H1 (cell line): ENCODE measurements around the gene MVP. TPM values are rescaled to one million over a fixed set of nuclear protein-coding genes. Genes with fewer than 3 reads are reported as not detected.

Source experiments
- CTCF ChIA-PET: fragments of 300-600 bp; sonication (Branson Sonifier 250); formaldehyde crosslinking; loops from one replicate; lab custom pipeline; 2021; ENCODE audit not compliant: partially characterized antibody; lab: Charles Lee
- POLR2A ChIA-PET: fragments of 300-600 bp; sonication (Branson Sonifier 250); formaldehyde crosslinking; loops from one replicate; lab custom pipeline; 2021; ENCODE audit warnings: inconsistent platforms; ENCODE audit not compliant: partially characterized antibody; lab: Charles Lee
- DNase-seq, 2 experiments: peaks; one replicate each; pipeline versions ENCODE4 v3.0.0 to v3.0.0-alpha.2; 2010 to 2022; ENCODE audit warnings: low spot score in 2 of 2, low read depth in 1 of 2, mixed read lengths in 1 of 2
- FAIRE-seq: peaks from 2 replicates; lab custom pipeline; 2011; peaks lifted over from hg19 to GRCh38; lab: Jason Lieb, UNC
- H2AFZ ChIP-seq: 2 replicates; pipeline ENCODE4 v1.8.1; 2012; ENCODE audit warnings: low read length, inconsistent platforms
- H2AK5ac ChIP-seq: 2 replicates; pipeline ENCODE4 v1.6.1; 2013; ENCODE audit warnings: low read depth, low read length
- H2BK120ac ChIP-seq: replicated peaks from 2 replicates; pipeline ENCODE3; 2013; ENCODE audit warnings: low read depth, low read length, inconsistent platforms
- H2BK12ac ChIP-seq: 2 replicates; pipeline ENCODE4 v1.6.1; 2013; ENCODE audit warnings: low read depth, low read length
- H2BK15ac ChIP-seq: 2 replicates; pipeline ENCODE4 v1.6.1; 2013; ENCODE audit warnings: low read length
- H2BK20ac ChIP-seq: 2 replicates; pipeline ENCODE4 v1.6.1; 2013; ENCODE audit warnings: low read length
- H2BK5ac ChIP-seq: 2 replicates; pipeline ENCODE4 v1.6.1; 2013; ENCODE audit warnings: low read depth, low read length
- H3K14ac ChIP-seq: 2 replicates; pipeline ENCODE4 v1.6.1; 2013; ENCODE audit warnings: inconsistent platforms; ENCODE audit not compliant: insufficient read length
- H3K18ac ChIP-seq: 2 replicates; pipeline ENCODE4 v1.6.1; 2013; ENCODE audit warnings: low read length; ENCODE audit errors: extremely low read depth
- H3K23ac ChIP-seq: 2 replicates; pipeline ENCODE4 v1.6.1; 2013; ENCODE audit warnings: inconsistent platforms; ENCODE audit not compliant: insufficient read length
- H3K23me2 ChIP-seq: 2 replicates; pipeline ENCODE4 v1.6.1; 2013; ENCODE audit warnings: low read depth, low read length
- H3K27ac ChIP-seq: 2 replicates; pipeline ENCODE4 v1.6.1; 2011; ENCODE audit warnings: low read depth, low read length, inconsistent platforms
- H3K27me3 ChIP-seq, 4 experiments: replicated peaks in 1 of 4; 1 replicate in 1 of 4; 2 replicates in 3 of 4; pipeline versions ENCODE4 v1.6.1 to v1.8.1; 2011 to 2013; ENCODE audit warnings: low read length in 3 of 4, mild to moderate bottlenecking in 3 of 4, inconsistent platforms in 2 of 4, mixed read lengths in 2 of 4, moderate library complexity in 1 of 4; ENCODE audit not compliant: control insufficient read depth in 3 of 4, insufficient read depth in 3 of 4; ENCODE audit errors: extremely low read depth in 1 of 4
- H3K36me3 ChIP-seq, 4 experiments: 2 replicates each; pipeline versions ENCODE4 v1.6.1 to v1.8.1; 2011 to 2013; ENCODE audit warnings: mild to moderate bottlenecking in 4 of 4, low read length in 3 of 4, moderate library complexity in 2 of 4, control low read depth in 1 of 4, inconsistent platforms in 1 of 4; ENCODE audit not compliant: insufficient read depth in 4 of 4, control insufficient read depth in 2 of 4
- H3K4ac ChIP-seq: replicated peaks from 2 replicates; pipeline ENCODE3; 2013; ENCODE audit warnings: low read length, low read depth, mixed read lengths, inconsistent platforms; ENCODE audit not compliant: insufficient read length
- H3K4me1 ChIP-seq, 4 experiments: replicated peaks in 1 of 4; 1 replicate in 1 of 4; 2 replicates in 3 of 4; pipeline versions ENCODE4 v1.6.1 to v1.8.1; 2011 to 2013; ENCODE audit warnings: low read length in 3 of 4, inconsistent platforms in 2 of 4, mixed read lengths in 1 of 4; ENCODE audit not compliant: insufficient read depth in 4 of 4, control insufficient read depth in 3 of 4
- H3K4me2 ChIP-seq, 2 experiments: 2 replicates each; pipeline versions ENCODE4 v1.6.1 to v1.8.1; 2011 to 2013; ENCODE audit warnings: low read depth in 2 of 2, low read length in 2 of 2, control low read depth in 1 of 2, inconsistent platforms in 1 of 2, mild to moderate bottlenecking in 1 of 2; ENCODE audit not compliant: insufficient read depth in 1 of 2
- H3K4me3 ChIP-seq, 4 experiments: fragments of 200-600, 300-600 bp in 1 of 4; sonication (generic), shearing (Covaris generic), sonication (Bioruptor Twin) in 1 of 4; 2 replicates each; pipeline versions ENCODE4 v1.5.1 to v1.8.1; 2011 to 2016; ENCODE audit warnings: low read length in 4 of 4, low read depth in 3 of 4, control low read depth in 2 of 4, inconsistent platforms in 2 of 4, mild to moderate bottlenecking in 2 of 4, mixed read lengths in 1 of 4, moderate library complexity in 1 of 4; ENCODE audit not compliant: insufficient read depth in 2 of 4; ENCODE audit errors: extremely low read depth in 1 of 4
- H3K56ac ChIP-seq: replicated peaks from 2 replicates; pipeline ENCODE3; 2013; ENCODE audit warnings: low read depth, mild to moderate bottlenecking, mixed read lengths, low read length, inconsistent platforms; ENCODE audit not compliant: insufficient read length
- H3K79me1 ChIP-seq: 2 replicates; pipeline ENCODE4 v1.6.1; 2013; ENCODE audit warnings: low read depth, low read length, control low read depth
- H3K79me2 ChIP-seq, 2 experiments: 2 replicates each; pipeline versions ENCODE4 v1.6.1 to v1.8.1; 2012 to 2013; ENCODE audit warnings: low read length in 2 of 2, mild to moderate bottlenecking in 2 of 2, inconsistent platforms in 1 of 2; ENCODE audit not compliant: insufficient read depth in 2 of 2, control insufficient read depth in 1 of 2
- H3K9ac ChIP-seq, 4 experiments: replicated peaks in 1 of 4; 1 replicate in 1 of 4; 2 replicates in 3 of 4; pipeline versions ENCODE4 v1.6.1 to v1.8.1; 2011 to 2013; ENCODE audit warnings: low read depth in 3 of 4, low read length in 3 of 4, control low read depth in 2 of 4, mild to moderate bottlenecking in 2 of 4, moderate library complexity in 2 of 4, inconsistent platforms in 1 of 4; ENCODE audit errors: extremely low read depth in 1 of 4
- H3K9me3 ChIP-seq, 2 experiments: 2 replicates each; pipeline versions ENCODE4 v1.6.1 to v1.8.1; 2012 to 2013; ENCODE audit warnings: mild to moderate bottlenecking in 2 of 2, moderate library complexity in 2 of 2, control low read depth in 1 of 2, inconsistent platforms in 1 of 2, low read depth in 1 of 2, low read length in 1 of 2, mixed read lengths in 1 of 2; ENCODE audit not compliant: insufficient read depth in 2 of 2
- H4K20me1 ChIP-seq, 2 experiments: replicated peaks in 1 of 2; 2 replicates each; pipeline versions ENCODE3 to v1.8.1; 2011 to 2013; ENCODE audit warnings: inconsistent platforms in 2 of 2, low read length in 2 of 2, mild to moderate bottlenecking in 1 of 2; ENCODE audit not compliant: insufficient read depth in 2 of 2, control insufficient read depth in 1 of 2
- H4K5ac ChIP-seq: 2 replicates; pipeline ENCODE4 v1.6.1; 2013; ENCODE audit warnings: low read length, low read depth, mixed read lengths, inconsistent platforms; ENCODE audit not compliant: insufficient read length
- H4K8ac ChIP-seq: 2 replicates; pipeline ENCODE4 v1.8.0; 2013; ENCODE audit warnings: mild to moderate bottlenecking, moderate library complexity, low read length, inconsistent platforms; ENCODE audit not compliant: insufficient read depth; ENCODE audit errors: extremely low read depth
- H4K91ac ChIP-seq: replicated peaks from 2 replicates; pipeline ENCODE3; 2013; ENCODE audit warnings: low read length, mixed read lengths, inconsistent platforms; ENCODE audit not compliant: insufficient read length
- CHD2 ChIP-seq: IDR thresholded peaks from 2 replicates; pipeline ENCODE4 v1.6.1; 2012; ENCODE audit warnings: low read length, improper control_type of control experiment
- POLR2A ChIP-seq, 2 experiments: IDR thresholded peaks; 1 replicate in 1 of 2; 2 replicates in 1 of 2; pipeline ENCODE4 v1.6.1; 2011; ENCODE audit warnings: low read depth in 2 of 2, low read length in 2 of 2, mild to moderate bottlenecking in 2 of 2; ENCODE audit errors: control extremely low read depth in 1 of 2
- SIX5 ChIP-seq: IDR thresholded peaks from 2 replicates; pipeline ENCODE4 v1.6.1; 2011; ENCODE audit warnings: mild to moderate bottlenecking, low read depth, low read length
- SP4 ChIP-seq: IDR thresholded peaks from 2 replicates; pipeline ENCODE4 v1.6.1; 2012; ENCODE audit warnings: low read length, inconsistent platforms
- SRF ChIP-seq: IDR thresholded peaks from 2 replicates; pipeline ENCODE4 v1.6.1; 2011; ENCODE audit warnings: mild to moderate bottlenecking, low read depth, low read length, moderate library complexity
- TAF1 ChIP-seq: IDR thresholded peaks from 2 replicates; pipeline ENCODE4 v1.6.1; 2011; ENCODE audit warnings: mild to moderate bottlenecking, low read depth, low read length
- TBP ChIP-seq: IDR thresholded peaks from 2 replicates; pipeline ENCODE4 v1.6.1; 2011; ENCODE audit warnings: low read depth, low read length, improper control_type of control experiment
- WGBS, 2 experiments: shearing (Covaris generic) in 1 of 2; methylation state at CpG; one replicate each; pipeline versions ENCODE4 v1.1.6 to v1.1.7; 2013 to 2015; ENCODE audit warnings: low lambda C conversion rate in 2 of 2, mixed read lengths in 2 of 2, inconsistent platforms in 1 of 2, low coverage in 1 of 2, missing lambda C conversion rate in 1 of 2; ENCODE audit not compliant: insufficient replicate concordance in 2 of 2, insufficient coverage in 1 of 2, insufficient read length in 1 of 2; ENCODE audit errors: extremely low coverage in 1 of 2, missing lambda C conversion rate in 1 of 2; 5-methylcytosine and 5-hydroxymethylcytosine counted together
- polyA plus RNA-seq, 7 experiments: library from polyadenylated mRNA; depleted of rRNA in 3 of 7; stranded (reverse) in 5 of 7; unstranded in 2 of 7; fragments of >200 nt in 5 of 7; fragments of 200-250 nt in 2 of 7; gene quantifications; 1 replicate in 5 of 7; 2 replicates in 1 of 7; 4 replicates in 1 of 7; pipeline versions ENCODE4 v1.2.1 to v1.2.3, GENCODE V29; 2011 to 2013; ENCODE audit warnings: missing spikeins in 2 of 7, mixed read lengths in 2 of 7
- total RNA-seq: library from RNA; stranded (reverse); fragmentation: NEBNext Ultra II Directional; extraction: Animal tissue kit (Norgen Biotek cat#: 25700); gene quantifications from 2 replicates; pipeline ENCODE4 v1.2.1, GENCODE V29; 2021
- TF ChIP-seq, protein P1 (sequence below): IDR thresholded peaks from 2 replicates; pipeline ENCODE4 v1.6.1; 2012; ENCODE audit warnings: inconsistent platforms

Gene MVP
- total and polyA plus RNA-seq, 2 of the 8 experiments (the other 6 are each of a cell fraction or from before 2014, with no cell fraction given) = 1.9 TPM

GRCh38 chr16:29818082-29818481 is 2.2 kb upstream of the MVP start:
- no peak overlapping the region for H2AFZ ChIP-seq
- ChIA-PET POLR2A (interaction anchor here (1.1 to 16.6 kb wide), 5 partner anchors 9 to 193 kb away, joined by 4 to 167 read pairs (median 22); partner anchors contain the start of genes CDIPT, DOC2A and MAZ), CTCF (interaction anchor here (0.6 to 17.5 kb wide), 14 partner anchors 8 to 213 kb away, joined by 3 to 212 read pairs (median 4); partner anchors contain the start of genes C16orf92, KIF22, MAZ and SEZ6L2)
- no peak overlapping the region for H3K4ac ChIP-seq
- H3K4me1 ChIP-seq = peaks cover 0 to 26% (median 18%) of the 10 kb centered on the region in 4 experiments; a peak in 6 of 7 replicates
- no peak overlapping the region for H2BK5ac ChIP-seq
- no peak overlapping the region for H3K14ac ChIP-seq
- peaks cover 2 to 4% of the 10 kb centered on the region in 2 experiments for H4K20me1 ChIP-seq
- H2BK12ac ChIP-seq = no peak overlapping the region
- no peak overlapping the region for H3K56ac ChIP-seq
- H3K79me2 ChIP-seq = peaks cover 0 to 21% of the 10 kb centered on the region in 2 experiments; a peak in 1 of 4 replicates
- H3K27me3 ChIP-seq = no peaks in the 10 kb centered on the region
- H3K23ac ChIP-seq = no peak overlapping the region
- DNase-seq = no peak
- H3K23me2 ChIP-seq = peaks cover 16% of the 10 kb centered on the region
- H2BK20ac ChIP-seq = no peak overlapping the region
- FAIRE-seq = no peak
- 87% methylated on average over 4 of the region's 4 CpGs; no CpG with 5 or more reads in 1 of the 2 experiments for WGBS, 2 experiments
- no peak overlapping the region for H2AK5ac ChIP-seq
- H3K27ac ChIP-seq = no peak overlapping the region
- no peak overlapping the region for H4K5ac ChIP-seq
- H4K91ac ChIP-seq = no peak overlapping the region
- H3K79me1 ChIP-seq = peaks cover 5% of the 10 kb centered on the region
- no peak overlapping the region; a peak in 2 of 7 replicates for H3K9ac ChIP-seq
- no peaks in the 10 kb centered on the region for H3K9me3 ChIP-seq
- peaks cover 12 to 23% (median 18%) of the 10 kb centered on the region in 4 experiments for H3K36me3 ChIP-seq
- no peak overlapping the region for H3K18ac ChIP-seq
- H2BK15ac ChIP-seq = no peak overlapping the region
- no peak overlapping the region; a peak in 1 of 4 replicates for H3K4me2 ChIP-seq
- H3K4me3 ChIP-seq = no peak overlapping the region
- no peak overlapping the region for H4K8ac ChIP-seq
- H2BK120ac ChIP-seq = no peak overlapping the region
- TF ChIP-seq, protein P1, sequence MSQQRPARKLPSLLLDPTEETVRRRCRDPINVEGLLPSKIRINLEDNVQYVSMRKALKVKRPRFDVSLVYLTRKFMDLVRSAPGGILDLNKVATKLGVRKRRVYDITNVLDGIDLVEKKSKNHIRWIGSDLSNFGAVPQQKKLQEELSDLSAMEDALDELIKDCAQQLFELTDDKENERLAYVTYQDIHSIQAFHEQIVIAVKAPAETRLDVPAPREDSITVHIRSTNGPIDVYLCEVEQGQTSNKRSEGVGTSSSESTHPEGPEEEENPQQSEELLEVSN = no peak
- TF ChIP-seq SP4 (no peak), TBP (no peak), CHD2 (no peak), SRF (no peak), TAF1 (no peak), SIX5 (no peak), POLR2A (IDR thresholded peaks at IDR 0.05; ENCODE audit: control extremely low read depth in 1 of 2, low read depth in 2 of 2, low read length in 2 of 2) (no peak)
